Kidney (tissue), 14 donors: Measurements from ENCODE around the gene SLC39A9. TPM values are rescaled to one million over a fixed set of nuclear protein-coding genes. Genes with fewer than 3 reads are reported as not detected.

Source experiments
- DNase-seq, 5 donors: peaks; one replicate each; pipeline ENCODE4 v3.0.0-alpha.2; 2013 to 2020
- FAIRE-seq: peaks from 2 replicates; lab custom pipeline; 2012; peaks lifted over from hg19 to GRCh38; lab: Jason Lieb, UNC
- H3K27ac ChIP-seq, 2 donors: one replicate each; pipeline ENCODE4 v1.7.0; 2013; ENCODE audit warnings: low read depth in 2 of 2, low read length in 2 of 2, inconsistent platforms in 1 of 2
- H3K27me3 ChIP-seq: one replicate; pipeline ENCODE4 v1.7.1; 2013; ENCODE audit warnings: low read length, inconsistent platforms; ENCODE audit not compliant: control insufficient read depth, insufficient read depth
- H3K36me3 ChIP-seq, 3 donors: one replicate each; pipeline versions ENCODE4 v1.7.0 to v1.7.1; 2013; ENCODE audit warnings: low read length in 3 of 3, control low read depth in 1 of 3, inconsistent platforms in 1 of 3; ENCODE audit not compliant: insufficient read depth in 3 of 3, control insufficient read depth in 2 of 3
- H3K4me1 ChIP-seq, 3 donors: one replicate each; pipeline versions ENCODE4 v1.7.0 to v1.7.1; 2013; ENCODE audit warnings: low read length in 3 of 3, inconsistent platforms in 1 of 3, low read depth in 1 of 3; ENCODE audit not compliant: control insufficient read depth in 2 of 3, insufficient read depth in 2 of 3
- H3K4me3 ChIP-seq, 3 donors: one replicate each; pipeline versions ENCODE4 v1.7.0 to v1.8.1; 2013; ENCODE audit warnings: low read length in 3 of 3, control low read depth in 1 of 3, inconsistent platforms in 1 of 3
- H3K9ac ChIP-seq, 3 donors: one replicate each; pipeline versions ENCODE4 v1.7.0 to v1.7.1; 2013; ENCODE audit warnings: low read length in 3 of 3, control low read depth in 1 of 3, inconsistent platforms in 1 of 3
- H3K9me3 ChIP-seq, 3 donors: one replicate each; pipeline versions ENCODE4 v1.7.0 to v1.7.1; 2013; ENCODE audit warnings: low read length in 3 of 3, control low read depth in 1 of 3, inconsistent platforms in 1 of 3; ENCODE audit not compliant: control insufficient read depth in 2 of 3, insufficient read depth in 1 of 3
- intact Hi-C: fragments of 100-400 bp; cut with DNase I; formaldehyde crosslinking; loops from one replicate; pipeline ENCODE4 v1.11.1; 2022
- polyA plus RNA-seq: library from polyadenylated mRNA; stranded (reverse); fragments of 350-450 nt; fragmentation: Illumina TruSeq; extraction: RNeasy Lipid Tissue Mini Kit (QIAGEN cat#74804); gene quantifications from one replicate; pipeline ENCODE4 v1.2.3, GENCODE V29; 2014; ENCODE audit warnings: low read depth, low replicate concordance; ENCODE audit not compliant: insufficient read depth
- total RNA-seq: library from RNA; stranded (reverse); fragmentation: NEBNext Ultra II Directional; extraction: Animal tissue kit (Norgen Biotek cat#: 25700); gene quantifications from one replicate; pipeline ENCODE4 v1.2.1, GENCODE V29; 2021
- TF ChIP-seq, protein P1 (sequence below): IDR thresholded peaks from 3 replicates; pipeline ENCODE4 v1.5.1; 2012; ENCODE audit warnings: mild to moderate bottlenecking, moderate library complexity, borderline replicate concordance; ENCODE audit not compliant: insufficient read depth; ENCODE audit errors: extremely low read depth
- donor health status: control.
- donor health status: control.
- donor health status: control.
- donor health status: control.
- donor health status: control.
- donor health status: DM: yes; HTN: yes; CAD: no.
- donor health status: Normal renal cell carcinoma (clear cell type).

SLC39A9 gene
- total and polyA plus RNA-seq, 2 donors from 2014 or later, result 45.9 to 77.7 TPM

DNA sequence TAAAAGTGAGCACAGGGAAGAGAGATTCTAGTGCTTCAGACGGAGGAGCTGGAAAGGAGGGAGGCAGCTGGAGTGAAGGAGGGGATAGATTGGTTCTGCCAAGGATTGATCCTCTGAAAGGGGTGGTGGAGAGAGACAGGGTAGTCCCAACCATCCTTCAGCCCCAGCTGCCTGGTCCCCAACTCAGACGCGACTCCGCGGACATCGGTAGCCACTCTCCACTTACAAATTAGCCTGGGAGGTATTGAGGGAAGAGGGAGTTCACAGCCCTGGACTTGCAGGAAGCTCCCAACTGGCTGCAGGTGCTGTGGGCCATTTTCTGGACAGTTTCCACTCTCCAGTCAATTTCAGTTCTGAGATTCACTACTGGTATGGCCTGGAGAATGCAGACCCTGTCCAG is 87.2 kb downstream of the SLC39A9 start:
- Histone ChIP-seq H3K4me3 (no peak overlapping the region), H3K27ac (no peak overlapping the region), H3K27me3 (peaks cover 4% of the 10 kb centered on the region), H3K36me3 (no peaks in the 10 kb centered on the region), H3K4me1 (peaks cover 0 to 16% (median 0%) of the 10 kb centered on the region in 3 donors), H3K9ac (no peak overlapping the region), H3K9me3 (no peaks in the 10 kb centered on the region)
- intact Hi-C loops, result no loop called here
- TF ChIP-seq, protein P1, sequence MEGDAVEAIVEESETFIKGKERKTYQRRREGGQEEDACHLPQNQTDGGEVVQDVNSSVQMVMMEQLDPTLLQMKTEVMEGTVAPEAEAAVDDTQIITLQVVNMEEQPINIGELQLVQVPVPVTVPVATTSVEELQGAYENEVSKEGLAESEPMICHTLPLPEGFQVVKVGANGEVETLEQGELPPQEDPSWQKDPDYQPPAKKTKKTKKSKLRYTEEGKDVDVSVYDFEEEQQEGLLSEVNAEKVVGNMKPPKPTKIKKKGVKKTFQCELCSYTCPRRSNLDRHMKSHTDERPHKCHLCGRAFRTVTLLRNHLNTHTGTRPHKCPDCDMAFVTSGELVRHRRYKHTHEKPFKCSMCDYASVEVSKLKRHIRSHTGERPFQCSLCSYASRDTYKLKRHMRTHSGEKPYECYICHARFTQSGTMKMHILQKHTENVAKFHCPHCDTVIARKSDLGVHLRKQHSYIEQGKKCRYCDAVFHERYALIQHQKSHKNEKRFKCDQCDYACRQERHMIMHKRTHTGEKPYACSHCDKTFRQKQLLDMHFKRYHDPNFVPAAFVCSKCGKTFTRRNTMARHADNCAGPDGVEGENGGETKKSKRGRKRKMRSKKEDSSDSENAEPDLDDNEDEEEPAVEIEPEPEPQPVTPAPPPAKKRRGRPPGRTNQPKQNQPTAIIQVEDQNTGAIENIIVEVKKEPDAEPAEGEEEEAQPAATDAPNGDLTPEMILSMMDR, result no peak
- FAIRE-seq (no peak), DNase-seq (no peak)

GRCh38 chr14:69487226-69487625 is 88.7 kb downstream of the SLC39A9 start:
- H3K27ac ChIP-seq, result no peak overlapping the region

GRCh38 chr14:69487771-69488170 is 89.3 kb downstream of the SLC39A9 start:
- FAIRE-seq, result no peak
- DNase-seq, result no peak

More at GRCh38 chr14:69487226-69487625, 88.7 kb downstream of the SLC39A9 start:
- peaks cover 0 to 11% (median 0%) of the 10 kb centered on the region in 3 donors for H3K4me1 ChIP-seq
- H3K9ac ChIP-seq, result no peak overlapping the region
- DNase-seq, result peak in 1 of 5 donors; percentile 39
- no peaks in the 10 kb centered on the region for H3K36me3 ChIP-seq
- no peak overlapping the region for H3K4me3 ChIP-seq
- FAIRE-seq, result no peak
- TF ChIP-seq, protein P1, result no peak
- intact Hi-C loops, result no loop called here
- H3K9me3 ChIP-seq, result no peaks in the 10 kb centered on the region
- H3K27me3 ChIP-seq, result peaks cover 4% of the 10 kb centered on the region

More at GRCh38 chr14:69487771-69488170, 89.3 kb downstream of the SLC39A9 start:
- Histone ChIP-seq H3K36me3 (no peaks in the 10 kb centered on the region), H3K4me1 (peaks cover 0 to 10% (median 0%) of the 10 kb centered on the region in 3 donors), H3K9me3 (no peaks in the 10 kb centered on the region), H3K27ac (no peak overlapping the region), H3K4me3 (no peak overlapping the region), H3K9ac (no peak overlapping the region), H3K27me3 (peaks cover 4% of the 10 kb centered on the region)
- TF ChIP-seq, protein P1, result no peak
- intact Hi-C loops, result no loop called here
